ENCODE measurements around the gene MYCN.

DNA sequence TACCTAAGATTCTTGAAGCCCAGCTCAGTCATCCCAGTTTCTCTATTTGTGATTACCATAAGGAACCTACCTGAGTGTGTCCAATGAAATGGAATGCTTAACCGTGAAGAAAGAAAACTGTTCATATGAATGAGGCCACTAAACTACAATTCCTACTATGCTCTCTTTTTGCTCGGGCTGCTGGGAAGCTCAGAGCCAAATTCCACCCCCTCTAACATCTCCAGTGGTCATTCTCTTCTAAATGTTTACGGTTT, 8.3 kb downstream of the MYCN start:
- no peak for TF ChIP-seq POLR2A (IDR thresholded peaks at IDR 0.05; ENCODE audit: extremely low read depth, insufficient read length)
- TF ChIP-seq, protein P1, sequence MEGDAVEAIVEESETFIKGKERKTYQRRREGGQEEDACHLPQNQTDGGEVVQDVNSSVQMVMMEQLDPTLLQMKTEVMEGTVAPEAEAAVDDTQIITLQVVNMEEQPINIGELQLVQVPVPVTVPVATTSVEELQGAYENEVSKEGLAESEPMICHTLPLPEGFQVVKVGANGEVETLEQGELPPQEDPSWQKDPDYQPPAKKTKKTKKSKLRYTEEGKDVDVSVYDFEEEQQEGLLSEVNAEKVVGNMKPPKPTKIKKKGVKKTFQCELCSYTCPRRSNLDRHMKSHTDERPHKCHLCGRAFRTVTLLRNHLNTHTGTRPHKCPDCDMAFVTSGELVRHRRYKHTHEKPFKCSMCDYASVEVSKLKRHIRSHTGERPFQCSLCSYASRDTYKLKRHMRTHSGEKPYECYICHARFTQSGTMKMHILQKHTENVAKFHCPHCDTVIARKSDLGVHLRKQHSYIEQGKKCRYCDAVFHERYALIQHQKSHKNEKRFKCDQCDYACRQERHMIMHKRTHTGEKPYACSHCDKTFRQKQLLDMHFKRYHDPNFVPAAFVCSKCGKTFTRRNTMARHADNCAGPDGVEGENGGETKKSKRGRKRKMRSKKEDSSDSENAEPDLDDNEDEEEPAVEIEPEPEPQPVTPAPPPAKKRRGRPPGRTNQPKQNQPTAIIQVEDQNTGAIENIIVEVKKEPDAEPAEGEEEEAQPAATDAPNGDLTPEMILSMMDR (IDR thresholded peaks at IDR 0.05; ENCODE audit: low read depth, low read length), result no peak
- TF ChIP-seq MYC (IDR thresholded peaks at IDR 0.05; ENCODE audit: low read depth, low read length), result no peak

All from NB4 (cell line).